Measurements from ENCODE around the gene CCDC91.

Gene CCDC91

GRCh38 chr12:28421374-28421773 is 231.1 kb downstream of the CCDC91 start:
- H3K4me3 ChIP-seq (replicated peaks; ENCODE audit: low read depth, low read length), result no peak overlapping the region
- no peak for TF ChIP-seq CTCF (IDR thresholded peaks at IDR 0.05; ENCODE audit: low read depth, low read length, missing control alignments)
- DNase-seq (ENCODE audit: extremely low read depth, low read depth), result no peak

- no peak overlapping the region for H3K4me3 ChIP-seq (replicated peaks; ENCODE audit: low read depth, low read length)
- DNase-seq (ENCODE audit: extremely low read depth, low read depth), result no peak
- TF ChIP-seq CTCF (IDR thresholded peaks at IDR 0.05; ENCODE audit: low read depth, low read length, missing control alignments), result no peak
Measured at GRCh38 chr12:28424965-28425364, 234.7 kb downstream of the CCDC91 start.

GRCh38 chr12:28425526-28425925 is 235.3 kb downstream of the CCDC91 start:
- H3K4me3 ChIP-seq (replicated peaks; ENCODE audit: low read depth, low read length), result no peak overlapping the region
- no peak for DNase-seq (ENCODE audit: extremely low read depth, low read depth)
- TF ChIP-seq CTCF (IDR thresholded peaks at IDR 0.05; ENCODE audit: low read depth, low read length, missing control alignments), result no peak

- H3K4me3 ChIP-seq (replicated peaks; ENCODE audit: low read depth, low read length), result no peak overlapping the region
- DNase-seq (ENCODE audit: extremely low read depth, low read depth), result no peak
- TF ChIP-seq CTCF (IDR thresholded peaks at IDR 0.05; ENCODE audit: low read depth, low read length, missing control alignments), result no peak
Measured at GRCh38 chr12:28427046-28427445, 236.8 kb downstream of the CCDC91 start.

- DNase-seq (ENCODE audit: extremely low read depth, low read depth), result no peak
- no peak for TF ChIP-seq CTCF (IDR thresholded peaks at IDR 0.05; ENCODE audit: low read depth, low read length, missing control alignments)
Measured at GRCh38 chr12:28440081-28440608, 249.9 kb downstream of the CCDC91 start.

GRCh38 chr12:28442101-28442500 is 251.8 kb downstream of the CCDC91 start:
- no peak for TF ChIP-seq CTCF (IDR thresholded peaks at IDR 0.05; ENCODE audit: low read depth, low read length, missing control alignments)
- H3K4me3 ChIP-seq (replicated peaks; ENCODE audit: low read depth, low read length), result no peak overlapping the region
- no peak for DNase-seq (ENCODE audit: extremely low read depth, low read depth)

More at GRCh38 chr12:28440081-28440608, 249.9 kb downstream of the CCDC91 start:
- H3K4me3 ChIP-seq (replicated peaks; ENCODE audit: low read depth, low read length), result no peak overlapping the region

- DNase-seq (ENCODE audit: extremely low read depth, low read depth), result no peak
- H3K4me3 ChIP-seq (replicated peaks; ENCODE audit: low read depth, low read length), result no peak overlapping the region
- TF ChIP-seq CTCF (IDR thresholded peaks at IDR 0.05; ENCODE audit: low read depth, low read length, missing control alignments), result no peak
Measured at GRCh38 chr12:28443337-28443736, 253.1 kb downstream of the CCDC91 start.
